ENCODE data around the gene DENND5B.

GRCh38 chr12:31528095-31528494 lies 62.8 kb downstream of the DENND5B start:
- TF ChIP-seq CTCF (conservative IDR thresholded peaks at IDR 0.05) (no peak), EZH2 (IDR thresholded peaks at IDR 0.05; ENCODE audit: low read depth) (no peak)
